Measurements from ENCODE around the gene DCLK1.

GRCh38 chr13:35723053-35723461, 408.1 kb downstream of the DCLK1 start:
- TF ChIP-seq CTCF (conservative IDR thresholded peaks at IDR 0.05 in 1 of 2, IDR thresholded peaks at IDR 0.05 in 1 of 2; ENCODE audit: low read depth in 1 of 2, low read length in 2 of 2): no peak
- no peak for TF ChIP-seq EZH2 (IDR thresholded peaks at IDR 0.05; ENCODE audit: low read length, missing control alignments)
